ENCODE results near the gene RTN4RL2.

Gene RTN4RL2

GRCh38 chr11:57500515-57500914, 40.2 kb downstream of the RTN4RL2 start:
- no peak for DNase-seq
- TF ChIP-seq GATA1 (IDR thresholded peaks at IDR 0.05; ENCODE audit: low read depth, low read length): no peak
- TF ChIP-seq POLR2A (IDR thresholded peaks at IDR 0.05; ENCODE audit: low read length): no peak

- TF ChIP-seq POLR2A (IDR thresholded peaks at IDR 0.05; ENCODE audit: low read length) (no peak), GATA1 (IDR thresholded peaks at IDR 0.05; ENCODE audit: low read depth, low read length) (no peak)
These were observed 40.6 kb downstream of the RTN4RL2 start for GRCh38 chr11:57500926-57501325.

GRCh38 chr11:57501953-57502352, 41.6 kb downstream of the RTN4RL2 start:
- TF ChIP-seq GATA1 (IDR thresholded peaks at IDR 0.05; ENCODE audit: low read depth, low read length): no peak
- no peak for TF ChIP-seq POLR2A (IDR thresholded peaks at IDR 0.05; ENCODE audit: low read length)
- DNase-seq: no peak

More at GRCh38 chr11:57500926-57501325, 40.6 kb downstream of the RTN4RL2 start:
- DNase-seq: no peak

GRCh38 chr11:57502376-57502775, 42.0 kb downstream of the RTN4RL2 start:
- DNase-seq: no peak
- no peak for TF ChIP-seq POLR2A (IDR thresholded peaks at IDR 0.05; ENCODE audit: low read length)
- TF ChIP-seq GATA1 (IDR thresholded peaks at IDR 0.05; ENCODE audit: low read depth, low read length): no peak

- TF ChIP-seq GATA1 (IDR thresholded peaks at IDR 0.05; ENCODE audit: low read depth, low read length) (no peak), POLR2A (IDR thresholded peaks at IDR 0.05; ENCODE audit: low read length) (no peak)
- no peak for DNase-seq
These were observed 42.5 kb downstream of the RTN4RL2 start for GRCh38 chr11:57502870-57503269.

GRCh38 chr11:57504511-57504910, 44.2 kb downstream of the RTN4RL2 start:
- DNase-seq: no peak
- TF ChIP-seq GATA1 (IDR thresholded peaks at IDR 0.05; ENCODE audit: low read depth, low read length) (no peak), POLR2A (IDR thresholded peaks at IDR 0.05; ENCODE audit: low read length) (no peak)

GRCh38 chr11:57506522-57506921, 46.2 kb downstream of the RTN4RL2 start:
- no peak for DNase-seq
- no peak for TF ChIP-seq POLR2A (IDR thresholded peaks at IDR 0.05; ENCODE audit: low read length)
- TF ChIP-seq GATA1 (IDR thresholded peaks at IDR 0.05; ENCODE audit: low read depth, low read length): no peak

- TF ChIP-seq GATA1 (IDR thresholded peaks at IDR 0.05; ENCODE audit: low read depth, low read length): no peak
- TF ChIP-seq POLR2A (IDR thresholded peaks at IDR 0.05; ENCODE audit: low read length): no peak
- no peak for DNase-seq
These were observed 48.2 kb downstream of the RTN4RL2 start for GRCh38 chr11:57508341-57509170.

- peak in 1 of 2 experiments; percentile 51 for DNase-seq
- TF ChIP-seq GATA1 (IDR thresholded peaks at IDR 0.05; ENCODE audit: low read depth, low read length) (no peak), POLR2A (IDR thresholded peaks at IDR 0.05; ENCODE audit: low read length) (no peak)
These were observed 51.6 kb downstream of the RTN4RL2 start for GRCh38 chr11:57511741-57512430.

GRCh38 chr11:57512646-57513451, 52.5 kb downstream of the RTN4RL2 start:
- TF ChIP-seq GATA1 (IDR thresholded peaks at IDR 0.05; ENCODE audit: low read depth, low read length) (peak; percentile 64), POLR2A (IDR thresholded peaks at IDR 0.05; ENCODE audit: low read length) (peak; percentile 72)
- peak; percentile 92 to 96 for DNase-seq

GRCh38 chr11:57513452-57513795, 53.1 kb downstream of the RTN4RL2 start:
- no peak for TF ChIP-seq GATA1 (IDR thresholded peaks at IDR 0.05; ENCODE audit: low read depth, low read length)
- peak; percentile 40 for TF ChIP-seq POLR2A (IDR thresholded peaks at IDR 0.05; ENCODE audit: low read length)
- DNase-seq: peak; percentile 54 to 69

GRCh38 chr11:57513911-57514537, 53.7 kb downstream of the RTN4RL2 start:
- DNase-seq: peak; percentile 61 to 72

GRCh38 chr11:57514538-57515331, 54.4 kb downstream of the RTN4RL2 start:
- peak; percentile 64 to 74 for DNase-seq
- peak; percentile 3 for TF ChIP-seq POLR2A (IDR thresholded peaks at IDR 0.05; ENCODE audit: low read length)
- no peak for TF ChIP-seq GATA1 (IDR thresholded peaks at IDR 0.05; ENCODE audit: low read depth, low read length)

More at GRCh38 chr11:57513911-57514537, 53.7 kb downstream of the RTN4RL2 start:
- TF ChIP-seq GATA1 (IDR thresholded peaks at IDR 0.05; ENCODE audit: low read depth, low read length) (no peak), POLR2A (IDR thresholded peaks at IDR 0.05; ENCODE audit: low read length) (peak; percentile 21)
